Spleen (tissue), 11 donors: ENCODE measurements around the gene SERINC4. TPM values are rescaled to one million over a fixed set of nuclear protein-coding genes. Genes with fewer than 3 reads are reported as not detected.
A peak's percentile ranks its signal among the peaks of the same experiment; 100 is the strongest.

Experiments used
- DNase-seq: peaks from one replicate; pipeline ENCODE4 v3.0.0-alpha.2; 2020
- H3K27ac ChIP-seq, 8 donors: fragments of 200-600 bp; sonication (generic) in 7 of 8; 1 replicate in 4 of 8; 2 replicates in 4 of 8; pipeline versions ENCODE4 v1.5.0 to v1.8.0; 2016 to 2021; ENCODE audit warnings: inconsistent platforms in 4 of 8, mild to moderate bottlenecking in 4 of 8, moderate library complexity in 1 of 8
- H3K27me3 ChIP-seq, 7 donors: fragments of 200-600 bp; sonication (generic) in 6 of 7; replicated peaks in 1 of 7; 1 replicate in 4 of 7; 2 replicates in 3 of 7; pipeline versions ENCODE4 v1.5.0 to v1.8.0; 2016 to 2021; ENCODE audit warnings: inconsistent platforms in 3 of 7, mild to moderate bottlenecking in 1 of 7
- H3K36me3 ChIP-seq, 6 donors: fragments of 200-600 bp; sonication (generic) in 5 of 6; 1 replicate in 4 of 6; 2 replicates in 2 of 6; pipeline versions ENCODE4 v1.5.0 to v1.8.0; 2016 to 2021; ENCODE audit warnings: inconsistent platforms in 2 of 6
- H3K4me1 ChIP-seq, 6 donors: fragments of 200-600 bp; sonication (generic) in 5 of 6; 1 replicate in 3 of 6; 2 replicates in 3 of 6; pipeline versions ENCODE4 v1.5.0 to v1.8.0; 2016 to 2021; ENCODE audit warnings: inconsistent platforms in 3 of 6
- H3K4me3 ChIP-seq, 8 donors: fragments of 200-600 bp; sonication (generic) in 7 of 8; 1 replicate in 4 of 8; 2 replicates in 4 of 8; pipeline versions ENCODE4 v1.5.0 to v1.8.0; 2016 to 2021; ENCODE audit warnings: inconsistent platforms in 4 of 8, mild to moderate bottlenecking in 4 of 8, moderate library complexity in 2 of 8
- H3K9me3 ChIP-seq, 8 donors: fragments of 200-600 bp; sonication (generic) in 7 of 8; 1 replicate in 4 of 8; 2 replicates in 4 of 8; pipeline versions ENCODE4 v1.5.0 to v1.8.0; 2016 to 2021; ENCODE audit warnings: inconsistent platforms in 4 of 8
- POLR2A ChIP-seq, 3 donors: fragments of 450-650 bp; IDR thresholded peaks; one replicate each; pipeline ENCODE4 v1.5.1; 2017; ENCODE audit warnings: antibody characterized with exemption in 3 of 3, mild to moderate bottlenecking in 1 of 3
- POLR2AphosphoS5 ChIP-seq, 3 donors: sonication (generic); formaldehyde crosslinking; IDR thresholded peaks; one replicate each; pipeline ENCODE4 v1.5.1; 2017; ENCODE audit warnings: antibody characterized with exemption in 3 of 3
- WGBS, 5 donors: extraction: QIAGEN DNeasy Blood & Tissue Kit in 3 of 5; methylation state at CpG; one replicate each; pipeline versions ENCODE4 v1.1.5 to v1.1.7; 2013 to 2018; 5-methylcytosine and 5-hydroxymethylcytosine counted together
- intact Hi-C: fragments of 100-400 bp; cut with DNase I; formaldehyde crosslinking; loops from one replicate; pipeline ENCODE4 v1.15.0; 2023; ENCODE audit warnings: low total_unique reads
- polyA plus RNA-seq, 3 donors: library from polyadenylated mRNA; stranded (reverse); fragments of 200-250 nt; gene quantifications; one replicate each; pipeline ENCODE4 v1.2.1, GENCODE V29; 2013
- total RNA-seq, 7 donors: library from RNA; depleted of rRNA in 3 of 7; stranded (reverse); fragments of >200 nt in 3 of 7; fragmentation: NEBNext Ultra II Directional in 4 of 7; extraction: Animal tissue kit (Norgen Biotek cat#: 25700) in 4 of 7; gene quantifications; one replicate each; pipeline versions ENCODE4 v1.1.0 to v1.2.1, GENCODE V29; 2016 to 2021
- TF ChIP-seq, protein P1 (sequence below), 11 experiments: fragments of 200-600 bp in 7 of 11; fragments of 450-650 bp in 4 of 11; sonication (generic) in 4 of 11; IDR thresholded peaks in 8 of 11; conservative IDR thresholded peaks in 3 of 11; 1 replicate in 7 of 11; 2 replicates in 4 of 11; pipeline versions ENCODE4 v1.4.0 to v1.8.0; 2016 to 2021; ENCODE audit warnings: antibody characterized with exemption in 11 of 11, inconsistent platforms in 4 of 11, mild to moderate bottlenecking in 1 of 11
- donor health status: healthy with polysubstance abuse.
- donor health status: DM: no; HTN: no; CAD: no; lungs with moderate emphysema.
- donor health status: DM: no; HTN: no; CAD: no.
- donor health status: Bipolar disorder and iron deficiency.
- donor health status: healthy.
- donor health status: DM: no; HTN: no; CAD: no.
- donor health status: DM: yes; HTN: yes; CAD: no.

The SERINC4 gene
- total and polyA plus RNA-seq, 10 donors, result 0.09 to 0.29 (median 0.24) TPM; not detected in 7

DNA sequence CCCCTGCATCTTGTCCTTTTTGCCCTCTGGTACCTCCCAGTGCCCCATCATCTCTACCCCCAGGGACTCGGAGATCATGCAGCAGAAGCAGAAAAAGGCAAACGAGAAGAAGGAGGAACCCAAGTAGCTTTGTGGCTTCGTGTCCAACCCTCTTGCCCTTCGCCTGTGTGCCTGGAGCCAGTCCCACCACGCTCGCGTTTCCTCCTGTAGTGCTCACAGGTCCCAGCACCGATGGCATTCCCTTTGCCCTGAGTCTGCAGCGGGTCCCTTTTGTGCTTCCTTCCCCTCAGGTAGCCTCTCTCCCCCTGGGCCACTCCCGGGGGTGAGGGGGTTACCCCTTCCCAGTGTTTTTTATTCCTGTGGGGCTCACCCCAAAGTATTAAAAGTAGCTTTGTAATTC lies 6.4 kb downstream of the SERINC4 start:
- TF ChIP-seq POLR2AphosphoS5 (IDR thresholded peaks at IDR 0.05), result no peak
- TF ChIP-seq POLR2A (IDR thresholded peaks at IDR 0.05), result no peak
- TF ChIP-seq, protein P1, sequence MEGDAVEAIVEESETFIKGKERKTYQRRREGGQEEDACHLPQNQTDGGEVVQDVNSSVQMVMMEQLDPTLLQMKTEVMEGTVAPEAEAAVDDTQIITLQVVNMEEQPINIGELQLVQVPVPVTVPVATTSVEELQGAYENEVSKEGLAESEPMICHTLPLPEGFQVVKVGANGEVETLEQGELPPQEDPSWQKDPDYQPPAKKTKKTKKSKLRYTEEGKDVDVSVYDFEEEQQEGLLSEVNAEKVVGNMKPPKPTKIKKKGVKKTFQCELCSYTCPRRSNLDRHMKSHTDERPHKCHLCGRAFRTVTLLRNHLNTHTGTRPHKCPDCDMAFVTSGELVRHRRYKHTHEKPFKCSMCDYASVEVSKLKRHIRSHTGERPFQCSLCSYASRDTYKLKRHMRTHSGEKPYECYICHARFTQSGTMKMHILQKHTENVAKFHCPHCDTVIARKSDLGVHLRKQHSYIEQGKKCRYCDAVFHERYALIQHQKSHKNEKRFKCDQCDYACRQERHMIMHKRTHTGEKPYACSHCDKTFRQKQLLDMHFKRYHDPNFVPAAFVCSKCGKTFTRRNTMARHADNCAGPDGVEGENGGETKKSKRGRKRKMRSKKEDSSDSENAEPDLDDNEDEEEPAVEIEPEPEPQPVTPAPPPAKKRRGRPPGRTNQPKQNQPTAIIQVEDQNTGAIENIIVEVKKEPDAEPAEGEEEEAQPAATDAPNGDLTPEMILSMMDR (IDR thresholded peaks at IDR 0.05 in 8 of 11, conservative IDR thresholded peaks at IDR 0.05 in 3 of 11), result no peak
- Histone ChIP-seq H3K4me3 (peak overlapping the region in 6 of 8 donors; percentile 48 to 88 (median 78)), H3K4me1 (peaks cover 24 to 88% (median 58%) of the 10 kb centered on the region in 6 donors), H3K27me3 (no peaks in the 10 kb centered on the region), H3K36me3 (peaks cover 0 to 55% (median 32%) of the 10 kb centered on the region in 6 donors), H3K9me3 (no peaks in the 10 kb centered on the region), H3K27ac (peak overlapping the region in 7 of 8 donors; percentile 23 to 98 (median 98))
- 67 to 84% (median 75%) methylated on average over 10 of the region's 10 CpGs for WGBS, 5 donors
- intact Hi-C loops, result no loop called here
- DNase-seq, result no peak

DNA sequence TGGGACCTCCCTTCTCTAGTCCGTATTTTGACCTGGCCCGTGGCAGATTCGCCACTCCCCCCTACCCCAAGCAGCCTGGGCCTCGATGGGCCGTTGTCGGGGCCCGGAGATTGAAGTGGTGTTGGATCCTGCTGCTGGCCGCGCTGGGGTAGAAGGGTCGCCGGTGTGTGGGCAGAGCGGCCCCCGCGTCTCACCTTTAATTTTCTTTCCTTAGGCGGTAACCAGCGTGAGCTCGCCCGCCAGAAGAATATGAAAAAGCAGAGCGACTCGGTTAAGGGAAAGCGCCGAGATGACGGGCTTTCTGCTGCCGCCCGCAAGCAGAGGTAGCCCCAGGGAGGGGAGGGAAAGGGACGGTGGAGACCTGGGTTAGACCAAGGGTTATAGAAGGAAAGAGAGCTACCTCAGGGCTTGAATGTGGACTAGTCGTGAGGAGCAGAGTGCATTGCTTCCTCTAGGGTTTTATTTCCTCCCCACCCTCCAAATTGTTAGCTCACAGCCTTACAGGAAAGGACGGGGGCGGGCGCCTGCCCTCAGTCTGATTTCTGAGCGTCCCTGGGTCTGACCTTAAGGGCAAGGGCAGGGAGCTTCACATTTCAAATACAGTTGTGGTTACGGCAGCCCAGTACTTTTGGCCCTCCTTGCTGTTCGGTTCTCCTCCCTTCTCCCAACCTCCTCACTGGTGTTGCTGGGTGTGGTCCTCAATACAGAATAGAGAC lies 7.1 kb downstream of the SERINC4 start:
- no peaks in the 10 kb centered on the region for H3K9me3 ChIP-seq
- TF ChIP-seq, protein P1 (IDR thresholded peaks at IDR 0.05 in 8 of 11, conservative IDR thresholded peaks at IDR 0.05 in 3 of 11), result peak in 2 of 11 experiments; percentile 19 to 31
- TF ChIP-seq POLR2AphosphoS5 (IDR thresholded peaks at IDR 0.05), result peak in 1 of 3 donors; percentile 63
- peak in 1 of 3 donors; percentile 13 for TF ChIP-seq POLR2A (IDR thresholded peaks at IDR 0.05)
- H3K4me3 ChIP-seq, result peak overlapping the region; percentile 48 to 91 (median 78)
- intact Hi-C loops, result no loop called here
- H3K27me3 ChIP-seq, result no peaks in the 10 kb centered on the region
- H3K4me1 ChIP-seq, result peaks cover 24 to 88% (median 54%) of the 10 kb centered on the region in 6 donors
- H3K27ac ChIP-seq, result peak overlapping the region; percentile 93 to 98 (median 98)
- DNase-seq, result peak; percentile 79
- H3K36me3 ChIP-seq, result peaks cover 0 to 48% (median 32%) of the 10 kb centered on the region in 6 donors
- WGBS, 5 donors, result 2 to 6% (median 3%) methylated on average over 26 to 33 of the region's 33 CpGs

DNA sequence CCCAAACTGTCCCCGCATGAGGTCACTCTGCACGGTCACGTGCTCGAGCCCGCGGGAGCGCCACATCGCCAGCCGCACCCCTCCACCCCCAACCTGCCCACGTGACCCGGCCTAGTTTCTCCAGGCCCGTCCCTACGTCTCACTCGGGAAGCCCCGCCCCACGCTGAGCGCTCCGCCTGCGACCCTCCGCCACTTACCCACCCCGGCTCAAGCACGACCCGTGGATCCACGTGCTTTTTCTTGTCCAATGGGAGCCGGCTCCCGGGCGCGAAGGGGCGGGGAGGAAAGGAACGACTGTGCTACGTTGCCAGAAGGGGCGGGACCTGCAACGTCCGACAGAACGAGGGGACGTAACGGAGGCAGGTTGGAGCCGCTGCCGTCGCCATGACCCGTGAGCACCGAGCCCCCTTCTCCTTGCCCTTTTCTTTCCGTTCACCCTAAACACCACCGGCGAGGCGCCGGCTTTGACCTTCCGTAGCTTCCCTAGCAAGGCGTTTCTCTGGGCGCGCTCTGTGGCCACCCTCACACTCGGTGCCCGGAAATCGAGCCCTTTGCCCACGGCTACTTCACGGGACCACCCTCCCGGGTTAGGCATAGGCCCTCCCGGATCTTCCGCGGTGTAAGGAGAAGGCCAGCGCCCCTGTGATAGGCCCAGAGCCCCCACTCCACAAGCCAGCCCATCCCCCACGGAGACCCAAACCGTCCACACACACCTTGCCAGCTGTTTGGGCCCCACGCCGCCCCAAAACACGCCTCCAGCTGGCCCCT lies 7.8 kb downstream of the SERINC4 start, which contains the start of gene SERF2:
SERF2 (plus strand) TSS at position 328 of the 768 bp plus-strand sequence; CDS start at position 385, 57 bp downstream.
- intact Hi-C loops, result no loop called here
- H3K36me3 ChIP-seq, result peaks cover 0 to 40% (median 29%) of the 10 kb centered on the region in 6 donors
- DNase-seq, result peak; percentile 100
- no peaks in the 10 kb centered on the region for H3K27me3 ChIP-seq
- H3K27ac ChIP-seq, result peak within 1 kb of the TSS; percentile 93 to 98 (median 98)
- H3K9me3 ChIP-seq, result no peaks in the 10 kb centered on the region
- peaks cover 24 to 81% (median 50%) of the 10 kb centered on the region in 6 donors for H3K4me1 ChIP-seq
- WGBS, 5 donors, result 0 to 1% (median 1%) methylated on average over 38 to 66 of the region's 66 CpGs
- H3K4me3 ChIP-seq, result peak within 1 kb of the TSS; percentile 48 to 91 (median 78)
- TF ChIP-seq, protein P1 (IDR thresholded peaks at IDR 0.05 in 8 of 11, conservative IDR thresholded peaks at IDR 0.05 in 3 of 11), result peak in 1 of 11 experiments; percentile 31
- peak; percentile 87 to 98 (median 90) for TF ChIP-seq POLR2A (IDR thresholded peaks at IDR 0.05)
- peak; percentile 100 for TF ChIP-seq POLR2AphosphoS5 (IDR thresholded peaks at IDR 0.05)
